Gastrocnemius medialis (tissue), 4 donors: ENCODE measurements around the gene PPP1R3E. TPM values are rescaled to one million over a fixed set of nuclear protein-coding genes. Genes with fewer than 3 reads are reported as not detected.
A peak's percentile ranks its signal among the peaks of the same experiment; 100 is the strongest.

ENCODE experiments used
- ATAC-seq, 2 donors: fragments of 150-250 bp; one replicate each; pipeline ENCODE4 v1.9.1; 2016
- DNase-seq, 2 donors: peaks; one replicate each; pipeline ENCODE4 v3.0.0-alpha.2; 2019
- H3K27ac ChIP-seq, 4 donors: fragments of 200-600 bp; sonication (generic); 1 replicate in 1 of 4; 2 replicates in 3 of 4; pipeline ENCODE4 v1.5.1; 2016 to 2018; ENCODE audit warnings: mild to moderate bottlenecking in 2 of 4, moderate library complexity in 1 of 4
- H3K27me3 ChIP-seq, 3 donors: fragments of 200-600 bp; sonication (generic) in 2 of 3; 1 replicate in 1 of 3; 2 replicates in 2 of 3; pipeline versions ENCODE4 v1.5.1 to v1.6.0; 2016 to 2019; ENCODE audit warnings: mild to moderate bottlenecking in 1 of 3, moderate library complexity in 1 of 3
- H3K36me3 ChIP-seq, 2 donors: fragments of 200-600 bp; sonication (generic) in 1 of 2; one replicate each; pipeline ENCODE4 v1.5.1; 2017 to 2018
- H3K4me1 ChIP-seq, 2 donors: fragments of 200-600 bp; sonication (generic) in 1 of 2; one replicate each; pipeline ENCODE4 v1.5.1; 2016 to 2017; ENCODE audit warnings: mild to moderate bottlenecking in 2 of 2
- H3K4me3 ChIP-seq, 4 donors: fragments of 200-600 bp; sonication (generic) in 3 of 4; 1 replicate in 1 of 4; 2 replicates in 3 of 4; pipeline ENCODE4 v1.5.1; 2016 to 2019; ENCODE audit warnings: mild to moderate bottlenecking in 2 of 4
- H3K9me3 ChIP-seq, 3 donors: fragments of 200-600 bp; sonication (generic) in 2 of 3; 1 replicate in 1 of 3; 2 replicates in 2 of 3; pipeline ENCODE4 v1.5.1; 2016 to 2019
- POLR2A ChIP-seq, 2 donors: fragments of 450-650 bp; IDR thresholded peaks; one replicate each; pipeline ENCODE4 v1.6.1; 2017; ENCODE audit warnings: antibody characterized with exemption in 2 of 2, mild to moderate bottlenecking in 2 of 2, moderate library complexity in 2 of 2
- in situ Hi-C, 4 donors: fragments of 200-750 bp; cut with MboI; loops; one replicate each; pipeline versions ENCODE4 v1.15.0 to v1.8.0; 2017; ENCODE audit warnings: low sequenced_read_pairs in 4 of 4
- intact Hi-C: fragments of 100-400 bp; cut with DNase I; formaldehyde crosslinking; loops from one replicate; pipeline ENCODE4 v1.15.1; 2023; ENCODE audit warnings: low total_unique reads
- total RNA-seq, 4 donors: library from RNA; depleted of rRNA; stranded (reverse); fragments of >200 nt; gene quantifications; one replicate each; pipeline versions ENCODE4 v1.1.0 to v1.2.3, GENCODE V29; 2016
- TF ChIP-seq, protein P1 (sequence below), 5 experiments: fragments of 450-650 bp in 3 of 5; fragments of 200-600 bp in 2 of 5; sonication (generic) in 2 of 5; IDR thresholded peaks in 4 of 5; conservative IDR thresholded peaks in 1 of 5; 1 replicate in 4 of 5; 2 replicates in 1 of 5; pipeline ENCODE4 v1.5.1; 2016 to 2019; ENCODE audit warnings: antibody characterized with exemption in 5 of 5, mild to moderate bottlenecking in 3 of 5, moderate library complexity in 3 of 5

Gene PPP1R3E
- total RNA-seq, 4 donors from 2014 or later: 5.9 to 7.9 (median 6.7) TPM

DNA sequence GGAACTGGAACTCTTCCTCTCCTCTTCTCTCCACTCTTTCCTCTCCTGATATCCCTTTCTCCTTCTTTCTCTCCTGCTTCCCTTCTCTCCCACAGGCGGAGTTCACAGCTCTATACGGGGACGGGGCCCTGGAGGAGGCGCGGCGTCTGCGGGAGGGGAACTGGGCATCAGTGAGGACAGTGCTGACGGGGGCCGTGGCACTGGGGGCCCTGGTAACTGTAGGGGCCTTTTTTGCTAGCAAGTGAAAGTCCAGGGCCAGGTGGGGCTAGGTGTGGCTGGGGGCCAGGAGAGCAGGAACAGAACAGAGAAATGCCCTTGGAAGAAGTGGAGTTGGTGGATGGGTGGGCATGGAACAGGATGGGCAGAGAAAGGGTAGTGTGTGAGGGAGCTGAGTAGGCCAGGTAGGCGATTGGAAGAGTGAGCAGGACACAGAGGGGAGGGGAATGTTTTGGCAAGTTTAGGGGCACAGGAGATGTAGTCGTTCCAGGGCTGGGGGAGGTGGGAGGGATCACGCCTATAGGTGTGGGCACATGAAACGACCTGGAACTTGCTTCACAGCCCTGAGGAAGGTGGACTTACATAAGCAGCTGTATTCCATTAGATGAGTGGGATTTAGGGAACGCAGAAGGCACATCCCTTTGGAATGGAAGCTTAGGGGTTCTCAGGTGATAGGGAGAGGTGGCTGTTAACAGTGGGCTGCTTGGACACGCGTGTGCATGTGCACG, 6.2 kb upstream of the PPP1R3E start:
- no peak for TF ChIP-seq POLR2A (IDR thresholded peaks at IDR 0.05)
- TF ChIP-seq, protein P1, sequence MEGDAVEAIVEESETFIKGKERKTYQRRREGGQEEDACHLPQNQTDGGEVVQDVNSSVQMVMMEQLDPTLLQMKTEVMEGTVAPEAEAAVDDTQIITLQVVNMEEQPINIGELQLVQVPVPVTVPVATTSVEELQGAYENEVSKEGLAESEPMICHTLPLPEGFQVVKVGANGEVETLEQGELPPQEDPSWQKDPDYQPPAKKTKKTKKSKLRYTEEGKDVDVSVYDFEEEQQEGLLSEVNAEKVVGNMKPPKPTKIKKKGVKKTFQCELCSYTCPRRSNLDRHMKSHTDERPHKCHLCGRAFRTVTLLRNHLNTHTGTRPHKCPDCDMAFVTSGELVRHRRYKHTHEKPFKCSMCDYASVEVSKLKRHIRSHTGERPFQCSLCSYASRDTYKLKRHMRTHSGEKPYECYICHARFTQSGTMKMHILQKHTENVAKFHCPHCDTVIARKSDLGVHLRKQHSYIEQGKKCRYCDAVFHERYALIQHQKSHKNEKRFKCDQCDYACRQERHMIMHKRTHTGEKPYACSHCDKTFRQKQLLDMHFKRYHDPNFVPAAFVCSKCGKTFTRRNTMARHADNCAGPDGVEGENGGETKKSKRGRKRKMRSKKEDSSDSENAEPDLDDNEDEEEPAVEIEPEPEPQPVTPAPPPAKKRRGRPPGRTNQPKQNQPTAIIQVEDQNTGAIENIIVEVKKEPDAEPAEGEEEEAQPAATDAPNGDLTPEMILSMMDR (IDR thresholded peaks at IDR 0.05 in 4 of 5, conservative IDR thresholded peaks at IDR 0.05 in 1 of 5): no peak
- peaks cover 19 to 20% of the 10 kb centered on the region in 2 donors for H3K4me1 ChIP-seq
- ATAC-seq (no peak), DNase-seq (no peak)
- no peaks in the 10 kb centered on the region for H3K27me3 ChIP-seq
- H3K4me3 ChIP-seq: no peak overlapping the region
- intact Hi-C loops (loop anchor here (10.0 kb wide), 1 partner anchor 714 kb away; the partner anchor contains the start of gene ABHD4), in situ Hi-C loops (loop anchor here in 2 of 4 donors (25.0 kb wide), 3 partner anchors 722 to 1128 kb away; partner anchors contain the start of genes ABHD4 (in 1 of the 2), CBLN3 (in 1 of the 2), DAD1 (in 1 of the 2) and EMC9 (in 1 of the 2))
- H3K36me3 ChIP-seq: peaks cover 0 to 26% of the 10 kb centered on the region in 2 donors
- H3K27ac ChIP-seq: no peak overlapping the region
- H3K9me3 ChIP-seq: no peaks in the 10 kb centered on the region

DNA sequence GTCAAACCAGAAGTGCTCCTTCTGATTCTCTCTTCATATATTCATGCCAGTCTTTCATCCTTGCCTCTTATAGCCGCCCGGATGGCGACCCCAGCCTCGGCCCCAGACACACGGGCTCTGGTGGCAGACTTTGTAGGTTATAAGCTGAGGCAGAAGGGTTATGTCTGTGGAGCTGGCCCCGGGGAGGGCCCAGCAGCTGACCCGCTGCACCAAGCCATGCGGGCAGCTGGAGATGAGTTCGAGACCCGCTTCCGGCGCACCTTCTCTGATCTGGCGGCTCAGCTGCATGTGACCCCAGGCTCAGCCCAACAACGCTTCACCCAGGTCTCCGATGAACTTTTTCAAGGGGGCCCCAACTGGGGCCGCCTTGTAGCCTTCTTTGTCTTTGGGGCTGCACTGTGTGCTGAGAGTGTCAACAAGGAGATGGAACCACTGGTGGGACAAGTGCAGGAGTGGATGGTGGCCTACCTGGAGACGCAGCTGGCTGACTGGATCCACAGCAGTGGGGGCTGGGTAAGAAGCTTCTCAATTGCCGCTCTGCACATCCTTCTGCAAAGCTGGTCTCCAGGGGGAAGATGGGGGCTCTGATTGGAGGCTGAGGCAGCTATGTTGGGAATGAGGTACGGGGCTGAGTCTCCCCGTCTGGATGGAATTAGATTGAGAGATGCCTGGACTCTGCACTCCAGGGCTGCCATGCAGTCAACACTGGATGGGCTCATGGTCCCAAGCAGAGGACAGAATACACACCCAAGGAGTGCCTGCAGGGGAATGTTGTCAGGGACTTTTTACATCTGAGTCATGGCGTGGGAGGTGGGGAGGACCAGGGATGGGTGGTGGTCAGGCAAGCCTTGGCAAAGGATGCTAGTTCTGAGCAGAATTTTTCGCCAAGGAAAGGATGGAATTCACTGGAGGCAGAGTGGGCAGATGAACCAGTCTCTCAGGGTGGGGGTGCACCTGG, 5.3 kb upstream of the PPP1R3E start:
- peak overlapping the region in 3 of 4 donors; percentile 66 to 75 (median 69) for H3K4me3 ChIP-seq
- DNase-seq (no peak), ATAC-seq (no peak)
- in situ Hi-C loops (loop anchor here in 2 of 4 donors (25.0 kb wide), 3 partner anchors 721 to 1129 kb away; partner anchors contain the start of genes ABHD4 (in 1 of the 2), CBLN3 (in 1 of the 2), DAD1 (in 1 of the 2) and EMC9 (in 1 of the 2)), intact Hi-C loops (loop anchor here (10.0 kb wide), 1 partner anchor 713 kb away; the partner anchor contains the start of gene ABHD4)
- peaks cover 21 to 23% of the 10 kb centered on the region in 2 donors for H3K4me1 ChIP-seq
- H3K27me3 ChIP-seq: no peaks in the 10 kb centered on the region
- peaks cover 0 to 26% of the 10 kb centered on the region in 2 donors for H3K36me3 ChIP-seq
- TF ChIP-seq, protein P1 (IDR thresholded peaks at IDR 0.05 in 4 of 5, conservative IDR thresholded peaks at IDR 0.05 in 1 of 5): no peak
- TF ChIP-seq POLR2A (IDR thresholded peaks at IDR 0.05): no peak
- H3K27ac ChIP-seq: peak overlapping the region; percentile 85 to 90 (median 86)
- no peaks in the 10 kb centered on the region for H3K9me3 ChIP-seq

DNA sequence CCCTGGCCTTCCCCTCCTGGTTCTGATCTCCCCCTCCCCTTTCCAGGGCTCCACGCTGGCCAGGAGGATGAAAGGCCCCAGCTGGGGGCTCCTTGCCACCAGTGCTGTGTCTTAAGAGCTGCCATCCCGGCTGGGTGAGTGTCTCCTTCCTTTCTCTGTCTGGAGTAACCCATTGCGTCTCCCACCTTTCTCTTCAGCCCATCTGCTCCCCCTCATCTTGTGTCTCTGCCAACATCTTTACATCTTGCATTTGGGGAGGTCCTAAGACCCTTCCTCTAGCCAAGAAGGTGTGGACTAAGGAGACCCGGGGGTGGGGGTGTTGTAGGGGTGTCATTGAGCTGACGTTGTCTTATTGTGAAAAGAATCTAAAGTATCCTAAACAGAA, 4.5 kb upstream of the PPP1R3E start:
- H3K4me1 ChIP-seq: peaks cover 23 to 27% of the 10 kb centered on the region in 2 donors
- in situ Hi-C loops (loop anchor here in 2 of 4 donors (25.0 kb wide), 3 partner anchors 720 to 1130 kb away; partner anchors contain the start of genes ABHD4 (in 1 of the 2), CBLN3 (in 1 of the 2), DAD1 (in 1 of the 2) and EMC9 (in 1 of the 2)), intact Hi-C loops (loop anchor here (10.0 kb wide), 1 partner anchor 712 kb away; the partner anchor contains the start of gene ABHD4)
- H3K36me3 ChIP-seq: peaks cover 0 to 26% of the 10 kb centered on the region in 2 donors
- TF ChIP-seq, protein P1 (IDR thresholded peaks at IDR 0.05 in 4 of 5, conservative IDR thresholded peaks at IDR 0.05 in 1 of 5): no peak
- no peak for TF ChIP-seq POLR2A (IDR thresholded peaks at IDR 0.05)
- no peaks in the 10 kb centered on the region for H3K27me3 ChIP-seq
- DNase-seq (no peak), ATAC-seq (no peak)
- no peaks in the 10 kb centered on the region for H3K9me3 ChIP-seq
- peak overlapping the region; percentile 85 to 90 (median 86) for H3K27ac ChIP-seq
- H3K4me3 ChIP-seq: peak overlapping the region; percentile 66 to 75 (median 68)
